Gastroesophageal sphincter (tissue), 3 donors: ENCODE data around the gene FAM171A2.

Source experiments
- EP300 ChIP-seq: sonication (generic); formaldehyde crosslinking; IDR thresholded peaks from one replicate; pipeline ENCODE4 v1.6.1; 2017; ENCODE audit warnings: antibody characterized with exemption, mild to moderate bottlenecking
- TF ChIP-seq, protein P1 (sequence below), 4 experiments: fragments of 200-600 bp in 2 of 4; fragments of 450-650 bp in 2 of 4; sonication (generic) in 1 of 4; IDR thresholded peaks; one replicate each; pipeline ENCODE4 v1.5.1; 2017 to 2019; ENCODE audit warnings: antibody characterized with exemption in 4 of 4, mild to moderate bottlenecking in 2 of 4, moderate library complexity in 2 of 4

DNA sequence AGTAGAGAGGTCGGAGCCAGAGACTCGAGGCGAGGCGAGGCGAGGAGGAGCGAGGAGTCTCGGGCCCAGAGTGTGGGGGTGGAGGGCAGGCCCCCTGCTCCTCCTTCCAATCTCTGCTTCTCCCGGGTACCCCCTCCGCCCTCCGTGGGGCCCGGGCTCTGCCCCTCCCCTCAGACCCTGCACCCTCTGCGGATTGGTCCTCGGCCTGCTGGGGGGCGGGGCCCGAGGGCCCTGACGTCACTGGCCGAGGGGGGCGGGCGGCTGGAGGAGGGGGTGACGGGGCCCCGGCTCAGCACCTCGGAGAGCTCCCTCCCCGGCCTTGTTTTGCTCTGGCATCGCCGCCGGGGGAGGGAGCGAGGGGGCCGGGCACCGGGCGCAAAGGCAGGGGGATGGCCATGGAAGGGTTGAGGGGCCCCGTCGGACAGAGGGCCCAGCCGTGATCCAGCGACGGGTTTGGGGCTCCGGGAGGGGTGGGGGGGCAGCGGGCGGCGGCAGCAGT lies 55.3 kb downstream of the FAM171A2 start, which contains the start of gene RUNDC3A:
- TF ChIP-seq, protein P1, sequence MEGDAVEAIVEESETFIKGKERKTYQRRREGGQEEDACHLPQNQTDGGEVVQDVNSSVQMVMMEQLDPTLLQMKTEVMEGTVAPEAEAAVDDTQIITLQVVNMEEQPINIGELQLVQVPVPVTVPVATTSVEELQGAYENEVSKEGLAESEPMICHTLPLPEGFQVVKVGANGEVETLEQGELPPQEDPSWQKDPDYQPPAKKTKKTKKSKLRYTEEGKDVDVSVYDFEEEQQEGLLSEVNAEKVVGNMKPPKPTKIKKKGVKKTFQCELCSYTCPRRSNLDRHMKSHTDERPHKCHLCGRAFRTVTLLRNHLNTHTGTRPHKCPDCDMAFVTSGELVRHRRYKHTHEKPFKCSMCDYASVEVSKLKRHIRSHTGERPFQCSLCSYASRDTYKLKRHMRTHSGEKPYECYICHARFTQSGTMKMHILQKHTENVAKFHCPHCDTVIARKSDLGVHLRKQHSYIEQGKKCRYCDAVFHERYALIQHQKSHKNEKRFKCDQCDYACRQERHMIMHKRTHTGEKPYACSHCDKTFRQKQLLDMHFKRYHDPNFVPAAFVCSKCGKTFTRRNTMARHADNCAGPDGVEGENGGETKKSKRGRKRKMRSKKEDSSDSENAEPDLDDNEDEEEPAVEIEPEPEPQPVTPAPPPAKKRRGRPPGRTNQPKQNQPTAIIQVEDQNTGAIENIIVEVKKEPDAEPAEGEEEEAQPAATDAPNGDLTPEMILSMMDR (IDR thresholded peaks at IDR 0.05) = no peak
- TF ChIP-seq EP300 = no peak
